Bronchial epithelial cell (primary cell): ENCODE data around the gene FBLN5. TPM values are rescaled to one million over a fixed set of nuclear protein-coding genes. Genes with fewer than 3 reads are reported as not detected.

Experiments
- DNase-seq: peaks from one replicate; pipeline ENCODE4 v3.0.0-alpha.2; 2010; ENCODE audit warnings: low read depth
- FAIRE-seq: peaks from 2 replicates; lab custom pipeline; 2011; peaks lifted over from hg19 to GRCh38; lab: Jason Lieb, UNC
- H3K27me3 ChIP-seq: 2 replicates; pipeline ENCODE4 v1.5.1; 2011; ENCODE audit warnings: low read length; ENCODE audit not compliant: control insufficient read depth, insufficient read depth
- H3K36me3 ChIP-seq: 2 replicates; pipeline ENCODE4 v1.5.1; 2011; ENCODE audit warnings: low read length; ENCODE audit not compliant: control insufficient read depth, insufficient read depth
- H3K4me3 ChIP-seq: 2 replicates; pipeline ENCODE4 v1.5.1; 2011; ENCODE audit warnings: mild to moderate bottlenecking, low read depth, low read length, control low read depth
- CTCF ChIP-seq: IDR thresholded peaks from 2 replicates; pipeline ENCODE4 v1.5.1; 2011; ENCODE audit warnings: mild to moderate bottlenecking, moderate library complexity, low read length, control low read depth, inconsistent platforms; ENCODE audit not compliant: insufficient read depth, severe bottlenecking
- total RNA-seq: library from RNA; depleted of rRNA; stranded (reverse); fragments of >200 nt; gene quantifications from 2 replicates; pipeline ENCODE4 v1.2.1, GENCODE V29; 2014

The FBLN5 gene
- total RNA-seq, 1 donor from 2014 or later, result 0.26 TPM

DNA sequence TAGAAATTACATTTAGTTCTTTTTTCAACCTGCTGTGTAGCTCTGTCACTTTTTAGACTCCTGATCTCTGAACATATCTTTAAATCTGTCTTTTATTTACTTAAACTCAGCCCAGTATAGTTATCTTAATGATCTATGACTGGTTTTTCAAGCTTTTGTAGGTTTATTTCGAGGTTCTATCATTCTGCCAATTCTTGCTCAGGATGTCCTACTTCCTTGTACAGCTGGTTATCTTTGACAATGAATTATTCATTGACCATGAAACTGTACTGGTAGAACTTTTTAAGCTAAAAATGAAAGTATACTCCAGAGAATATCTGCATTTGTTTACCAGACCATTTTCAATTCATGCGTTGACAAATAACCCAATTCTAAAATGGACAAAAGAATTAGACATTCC, 118.0 kb downstream of the FBLN5 start:
- Histone ChIP-seq H3K36me3 (no peaks in the 10 kb centered on the region), H3K27me3 (no peaks in the 10 kb centered on the region), H3K4me3 (no peak overlapping the region)
- no peak for TF ChIP-seq CTCF
- peak; percentile 18 for DNase-seq
- FAIRE-seq, result no peak

DNA sequence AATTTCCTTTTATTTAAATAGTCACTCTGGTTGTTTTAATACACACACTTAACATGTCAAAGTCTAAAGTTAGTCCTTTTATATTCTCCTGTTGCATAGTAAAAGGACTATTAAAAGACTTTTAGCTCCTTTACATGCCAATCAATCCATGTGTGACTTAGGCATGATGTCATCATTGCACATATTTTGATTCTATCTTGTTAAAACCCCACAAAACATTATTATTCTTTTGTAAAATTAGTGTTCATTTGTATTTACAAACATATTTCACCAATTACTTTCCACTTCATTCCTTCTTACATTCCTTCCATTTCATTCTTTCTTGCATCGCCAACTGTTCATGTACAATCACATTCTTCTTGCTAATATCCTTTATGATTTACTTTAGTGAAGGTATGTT, 119.7 kb downstream of the FBLN5 start:
- FAIRE-seq, result no peak
- DNase-seq, result no peak
- no peaks in the 10 kb centered on the region for H3K36me3 ChIP-seq
- TF ChIP-seq CTCF, result no peak
- H3K27me3 ChIP-seq, result no peaks in the 10 kb centered on the region
- no peak overlapping the region for H3K4me3 ChIP-seq

Other genes with a start within 250 kb of the FBLN5 start
- 2.1 and 3.7 TPM in 2 replicates for gene CATSPERB, start 215.6 kb downstream of the FBLN5 start, total RNA-seq
- 46.1 and 48.1 TPM in 2 replicates for gene TC2N, start 80.2 kb downstream of the FBLN5 start, total RNA-seq
- 13.2 and 23.8 TPM in 2 replicates for gene TRIP11, start 92.4 kb upstream of the FBLN5 start, total RNA-seq
- 34.2 and 67.0 TPM in 2 replicates for gene ATXN3, start 158.9 kb upstream of the FBLN5 start, total RNA-seq
- 60.8 and 151 TPM in 2 replicates for gene NDUFB1, start 174.0 kb upstream of the FBLN5 start, total RNA-seq
- 33.4 and 35.3 TPM in 2 replicates for gene CPSF2, start 174.3 kb upstream of the FBLN5 start, total RNA-seq